Coronary artery (tissue), 2 donors: ENCODE measurements around the gene VANGL2.

Source experiments
- DNase-seq: peaks from one replicate; pipeline ENCODE4 v3.0.0-alpha.2; 2017; ENCODE audit warnings: low spot score
- H3K27ac ChIP-seq, 2 donors: fragments of 200-600 bp; sonication (generic); one replicate each; pipeline ENCODE4 v1.5.1; 2016 to 2019
- H3K4me3 ChIP-seq: fragments of 200-600 bp; sonication (generic); 2 replicates; pipeline ENCODE4 v1.5.1; 2016; ENCODE audit warnings: mild to moderate bottlenecking, moderate library complexity
- TF ChIP-seq, protein P1 (sequence below): fragments of 200-600 bp; sonication (generic); IDR thresholded peaks from one replicate; pipeline ENCODE4 v1.5.1; 2019; ENCODE audit warnings: antibody characterized with exemption

VANGL2 gene

DNA sequence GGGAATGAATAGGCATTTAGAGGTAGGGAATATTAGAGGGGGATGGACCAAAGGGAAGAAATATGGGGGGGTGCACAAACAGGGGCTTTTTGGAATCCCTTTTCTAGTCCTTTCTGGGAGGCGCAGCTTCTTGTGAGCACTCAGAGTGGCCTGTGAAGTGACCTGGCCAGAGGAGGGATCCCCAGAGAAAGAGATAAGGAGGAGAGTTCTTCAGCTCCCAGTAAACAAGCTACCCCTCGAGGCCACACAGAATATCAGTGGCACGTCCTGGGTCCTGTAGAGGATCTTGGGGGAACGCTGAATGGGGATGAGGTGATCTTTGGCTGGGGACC lies 19.4 kb downstream of the VANGL2 start:
- no peak for DNase-seq
- TF ChIP-seq, protein P1, sequence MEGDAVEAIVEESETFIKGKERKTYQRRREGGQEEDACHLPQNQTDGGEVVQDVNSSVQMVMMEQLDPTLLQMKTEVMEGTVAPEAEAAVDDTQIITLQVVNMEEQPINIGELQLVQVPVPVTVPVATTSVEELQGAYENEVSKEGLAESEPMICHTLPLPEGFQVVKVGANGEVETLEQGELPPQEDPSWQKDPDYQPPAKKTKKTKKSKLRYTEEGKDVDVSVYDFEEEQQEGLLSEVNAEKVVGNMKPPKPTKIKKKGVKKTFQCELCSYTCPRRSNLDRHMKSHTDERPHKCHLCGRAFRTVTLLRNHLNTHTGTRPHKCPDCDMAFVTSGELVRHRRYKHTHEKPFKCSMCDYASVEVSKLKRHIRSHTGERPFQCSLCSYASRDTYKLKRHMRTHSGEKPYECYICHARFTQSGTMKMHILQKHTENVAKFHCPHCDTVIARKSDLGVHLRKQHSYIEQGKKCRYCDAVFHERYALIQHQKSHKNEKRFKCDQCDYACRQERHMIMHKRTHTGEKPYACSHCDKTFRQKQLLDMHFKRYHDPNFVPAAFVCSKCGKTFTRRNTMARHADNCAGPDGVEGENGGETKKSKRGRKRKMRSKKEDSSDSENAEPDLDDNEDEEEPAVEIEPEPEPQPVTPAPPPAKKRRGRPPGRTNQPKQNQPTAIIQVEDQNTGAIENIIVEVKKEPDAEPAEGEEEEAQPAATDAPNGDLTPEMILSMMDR, result no peak
- Histone ChIP-seq H3K4me3 (no peak overlapping the region), H3K27ac (no peak overlapping the region)

GRCh38 chr1:160420881-160421842 lies 20.8 kb downstream of the VANGL2 start:
- no peak overlapping the region for H3K4me3 ChIP-seq
- TF ChIP-seq, protein P1, result no peak
- no peak for DNase-seq

DNA sequence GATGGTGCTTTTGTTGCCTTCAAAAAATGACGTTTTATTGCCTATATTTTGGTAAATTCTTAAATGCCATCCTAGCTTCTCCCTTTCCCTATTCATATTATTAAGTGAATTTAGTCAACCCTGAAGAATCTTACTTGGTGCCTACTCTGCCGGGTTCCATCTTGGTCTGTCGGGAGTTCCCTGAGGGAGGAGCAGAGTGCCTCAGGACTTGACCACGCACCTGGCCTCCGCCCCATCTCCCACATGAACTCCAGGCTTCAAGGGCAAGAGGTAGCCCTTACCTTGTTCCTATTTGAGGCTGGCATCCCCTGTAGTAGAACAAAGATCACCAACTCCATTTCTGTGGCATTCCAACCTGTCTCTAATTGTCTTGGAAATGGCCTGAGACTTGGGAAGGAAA lies 21.5 kb downstream of the VANGL2 start:
- H3K27ac ChIP-seq, result no peak overlapping the region
- TF ChIP-seq, protein P1, result no peak
- no peak for DNase-seq
- no peak overlapping the region for H3K4me3 ChIP-seq

More at GRCh38 chr1:160420881-160421842, 20.8 kb downstream of the VANGL2 start:
- no peak overlapping the region for H3K27ac ChIP-seq

DNA sequence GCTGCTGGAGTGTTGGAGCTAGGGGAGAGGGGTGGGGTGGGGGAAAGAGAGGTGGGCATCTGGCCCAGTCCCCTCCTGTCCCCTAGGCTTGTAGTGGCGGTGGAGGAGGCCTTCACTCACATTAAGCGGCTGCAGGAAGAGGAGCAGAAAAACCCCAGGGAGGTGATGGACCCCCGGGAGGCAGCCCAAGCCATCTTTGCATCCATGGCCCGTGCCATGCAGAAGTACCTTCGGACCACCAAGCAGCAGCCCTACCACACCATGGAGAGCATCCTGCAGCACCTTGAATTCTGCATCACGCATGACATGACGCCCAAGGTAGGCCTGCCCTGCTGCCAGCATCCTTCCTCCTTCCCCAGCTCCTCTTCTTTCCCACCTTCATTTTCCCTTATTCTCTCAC lies 23.6 kb downstream of the VANGL2 start:
- TF ChIP-seq, protein P1, result no peak
- H3K27ac ChIP-seq, result no peak overlapping the region
- DNase-seq, result no peak
- no peak overlapping the region for H3K4me3 ChIP-seq

GRCh38 chr1:160425847-160426246 lies 25.5 kb downstream of the VANGL2 start:
- TF ChIP-seq, protein P1, result no peak
- Histone ChIP-seq H3K27ac (no peak overlapping the region), H3K4me3 (no peak overlapping the region)
- no peak for DNase-seq

DNA sequence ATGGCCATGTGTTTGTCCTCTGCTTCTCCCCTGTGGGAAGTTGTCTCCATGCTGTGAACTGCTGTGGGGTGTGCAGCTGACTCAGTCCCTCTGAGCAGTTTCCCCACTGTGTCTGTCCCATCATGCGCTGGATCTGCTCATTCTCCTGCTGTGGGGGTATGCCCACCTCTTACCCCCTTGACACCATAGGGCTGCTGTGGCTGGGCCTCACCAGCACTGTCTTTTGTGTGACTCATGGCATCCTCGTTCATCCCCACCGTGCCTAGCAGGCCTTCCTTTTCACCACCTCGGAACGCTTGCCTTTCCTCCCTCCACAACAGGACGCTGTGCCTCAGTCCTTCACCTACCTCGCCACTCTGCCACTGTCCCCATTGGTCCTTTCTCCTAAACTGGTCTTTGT lies 27.3 kb downstream of the VANGL2 start:
- no peak for DNase-seq
- TF ChIP-seq, protein P1, result no peak
- no peak overlapping the region for H3K27ac ChIP-seq
- no peak overlapping the region for H3K4me3 ChIP-seq

GRCh38 chr1:160428053-160428452 lies 27.7 kb downstream of the VANGL2 start:
- TF ChIP-seq, protein P1, result no peak
- H3K27ac ChIP-seq, result no peak overlapping the region
- no peak for DNase-seq

More at GRCh38 chr1:160428053-160428452, 27.7 kb downstream of the VANGL2 start:
- no peak overlapping the region for H3K4me3 ChIP-seq
